Mesendoderm (in vitro differentiated cells): Measurements from ENCODE around the gene ERBB4.
"Not testable (repeated sequence)": the region's sequence is repeated elsewhere in the genome, so short reads cannot be mapped to it uniquely, and the experiment has no call there.

Experiments used
- DNase-seq: peaks from one replicate; pipeline ENCODE4 v3.0.0; 2013
- H2AK5ac ChIP-seq: 2 replicates; pipeline ENCODE4 v1.6.1; 2013; ENCODE audit warnings: low read length, inconsistent platforms
- H2BK120ac ChIP-seq: 2 replicates; pipeline ENCODE4 v1.6.1; 2013; ENCODE audit warnings: low read depth, mild to moderate bottlenecking, low read length, moderate library complexity, mixed read lengths
- H2BK15ac ChIP-seq: replicated peaks from 2 replicates; pipeline ENCODE4 v1.6.1; 2013; ENCODE audit warnings: low read depth, mild to moderate bottlenecking, moderate library complexity
- H2BK5ac ChIP-seq: 2 replicates; pipeline ENCODE4 v1.6.1; 2013; ENCODE audit warnings: low read length, inconsistent platforms
- H3K18ac ChIP-seq: 2 replicates; pipeline ENCODE4 v1.6.1; 2013; ENCODE audit warnings: mild to moderate bottlenecking, low read length, mixed read lengths
- H3K23ac ChIP-seq: one replicate; pipeline ENCODE4 v1.6.1; 2013; ENCODE audit warnings: low read length
- H3K27ac ChIP-seq: 2 replicates; pipeline ENCODE4 v1.5.1; 2013; ENCODE audit warnings: low read depth, mild to moderate bottlenecking, inconsistent platforms, low read length, moderate library complexity
- H3K27me3 ChIP-seq: 2 replicates; pipeline ENCODE4 v1.6.1; 2013; ENCODE audit warnings: low read length, control low read depth, mild to moderate bottlenecking, inconsistent platforms; ENCODE audit not compliant: insufficient read depth, poor library complexity
- H3K36me3 ChIP-seq: 2 replicates; pipeline ENCODE4 v1.6.1; 2013; ENCODE audit warnings: low read length, inconsistent platforms; ENCODE audit not compliant: control insufficient read depth, insufficient read depth
- H3K4ac ChIP-seq: one replicate; pipeline ENCODE4 v1.6.1; 2013; ENCODE audit warnings: low read depth, mild to moderate bottlenecking, low read length, moderate library complexity
- H3K4me1 ChIP-seq: 2 replicates; pipeline ENCODE4 v1.6.1; 2013; ENCODE audit warnings: low read depth, low read length, inconsistent platforms; ENCODE audit not compliant: control insufficient read depth
- H3K4me2 ChIP-seq: 2 replicates; pipeline ENCODE4 v1.6.1; 2013; ENCODE audit warnings: low read length
- H3K4me3 ChIP-seq: 2 replicates; pipeline ENCODE4 v1.5.1; 2013; ENCODE audit warnings: mild to moderate bottlenecking, low read length
- H3K56ac ChIP-seq: one replicate; pipeline ENCODE4 v1.6.1; 2013; ENCODE audit warnings: low read length
- H3K79me1 ChIP-seq: 2 replicates; pipeline ENCODE4 v1.6.1; 2013; ENCODE audit warnings: low read length, inconsistent platforms
- H3K79me2 ChIP-seq: 2 replicates; pipeline ENCODE4 v1.6.1; 2013; ENCODE audit warnings: mild to moderate bottlenecking, low read length; ENCODE audit not compliant: control insufficient read depth, insufficient read depth
- H3K9ac ChIP-seq: 2 replicates; pipeline ENCODE4 v1.6.1; 2013; ENCODE audit warnings: low read length, inconsistent platforms
- H4K5ac ChIP-seq: one replicate; pipeline ENCODE4 v1.6.1; 2013; ENCODE audit warnings: low read length
- H4K8ac ChIP-seq: one replicate; pipeline ENCODE4 v1.6.1; 2013; ENCODE audit warnings: low read depth, mild to moderate bottlenecking, control low read depth, low read length, moderate library complexity
- WGBS: extraction: QIAGEN DNeasy Blood & Tissue Kit; methylation state at CpG from one replicate; pipeline ENCODE4 v1.1.7; 2013; ENCODE audit warnings: low lambda C conversion rate, missing lambda C conversion rate; ENCODE audit not compliant: insufficient coverage; ENCODE audit errors: extremely low coverage; 5-methylcytosine and 5-hydroxymethylcytosine counted together

ERBB4 gene

GRCh38 chr2:212467551-212467950 is 71.1 kb downstream of the ERBB4 start:
- not testable (repeated sequence) for H4K5ac ChIP-seq, DNase-seq, H2AK5ac ChIP-seq, H3K56ac ChIP-seq, H3K27me3 ChIP-seq, H2BK15ac ChIP-seq, H3K4ac ChIP-seq, H3K23ac ChIP-seq, H4K8ac ChIP-seq, H3K18ac ChIP-seq, H2BK5ac ChIP-seq, H3K4me2 ChIP-seq, H3K36me3 ChIP-seq, H3K79me1 ChIP-seq, H3K79me2 ChIP-seq, H3K4me3 ChIP-seq, H3K9ac ChIP-seq, H2BK120ac ChIP-seq, H3K27ac ChIP-seq, H3K4me1 ChIP-seq
- WGBS, result no CpG with 5 or more reads among the region's 2 CpGs

GRCh38 chr2:212465456-212465855 is 73.1 kb downstream of the ERBB4 start:
- Histone ChIP-seq H2AK5ac (no peak overlapping the region), H3K18ac (no peak overlapping the region), H3K23ac (no peak overlapping the region), H3K9ac (no peak overlapping the region), H4K8ac (no peak overlapping the region), H2BK5ac (no peak overlapping the region), H2BK15ac (no peak overlapping the region), H3K27me3 (no peaks in the 10 kb centered on the region), H3K27ac (no peak overlapping the region), H4K5ac (no peak overlapping the region), H3K79me2 (no peaks in the 10 kb centered on the region), H2BK120ac (no peak overlapping the region), H3K36me3 (no peaks in the 10 kb centered on the region), H3K79me1 (no peaks in the 10 kb centered on the region), H3K4me3 (no peak overlapping the region), H3K4me1 (no peaks in the 10 kb centered on the region), H3K4ac (no peak overlapping the region), H3K4me2 (no peak overlapping the region), H3K56ac (no peak overlapping the region)
- DNase-seq, result no peak
- WGBS, result no CpG with 5 or more reads among the region's 1 CpG

- H3K4me3 ChIP-seq, H2BK120ac ChIP-seq, H4K5ac ChIP-seq, H3K56ac ChIP-seq, H3K18ac ChIP-seq, H4K8ac ChIP-seq, H3K23ac ChIP-seq, H2BK5ac ChIP-seq, H3K27me3 ChIP-seq, H2BK15ac ChIP-seq, H3K4me1 ChIP-seq, H3K27ac ChIP-seq, H3K9ac ChIP-seq, H3K79me2 ChIP-seq, H2AK5ac ChIP-seq, H3K4ac ChIP-seq, H3K79me1 ChIP-seq, H3K4me2 ChIP-seq, H3K36me3 ChIP-seq, DNase-seq: not testable (repeated sequence)
- WGBS, result no CpG with 5 or more reads among the region's 4 CpGs
Measured at GRCh38 chr2:212461708-212462107, 76.9 kb downstream of the ERBB4 start.

- Histone ChIP-seq H3K79me1 (no peaks in the 10 kb centered on the region), H3K4me2 (no peak overlapping the region), H2AK5ac (no peak overlapping the region), H3K9ac (no peak overlapping the region), H3K4me1 (no peaks in the 10 kb centered on the region), H3K4ac (no peak overlapping the region), H2BK120ac (no peak overlapping the region), H3K27me3 (no peaks in the 10 kb centered on the region), H2BK15ac (no peak overlapping the region), H3K23ac (no peak overlapping the region), H3K4me3 (no peak overlapping the region), H3K18ac (no peak overlapping the region), H3K27ac (no peak overlapping the region), H2BK5ac (no peak overlapping the region), H3K56ac (no peak overlapping the region), H3K36me3 (no peaks in the 10 kb centered on the region), H3K79me2 (no peaks in the 10 kb centered on the region), H4K8ac (no peak overlapping the region), H4K5ac (no peak overlapping the region)
- no CpG with 5 or more reads among the region's 3 CpGs for WGBS
- no peak for DNase-seq
Measured at GRCh38 chr2:212454149-212454548, 84.5 kb downstream of the ERBB4 start.

- DNase-seq, result peak; percentile 70
- H3K27ac ChIP-seq, result no peak overlapping the region
Measured at GRCh38 chr2:212451786-212452231, 86.8 kb downstream of the ERBB4 start.

GRCh38 chr2:212448698-212449097 is 89.9 kb downstream of the ERBB4 start:
- Histone ChIP-seq H3K23ac (no peak overlapping the region), H3K4me1 (no peaks in the 10 kb centered on the region), H2BK5ac (no peak overlapping the region), H2BK15ac (no peak overlapping the region), H2AK5ac (no peak overlapping the region), H3K4me2 (no peak overlapping the region), H4K8ac (no peak overlapping the region), H3K4me3 (no peak overlapping the region), H3K18ac (no peak overlapping the region), H3K27ac (no peak overlapping the region), H4K5ac (no peak overlapping the region), H2BK120ac (no peak overlapping the region), H3K79me1 (no peaks in the 10 kb centered on the region), H3K9ac (no peak overlapping the region), H3K36me3 (no peaks in the 10 kb centered on the region), H3K27me3 (no peaks in the 10 kb centered on the region), H3K56ac (no peak overlapping the region), H3K79me2 (no peaks in the 10 kb centered on the region), H3K4ac (no peak overlapping the region)
- DNase-seq, result no peak
- no CpG with 5 or more reads among the region's 1 CpG for WGBS

More at GRCh38 chr2:212451786-212452231, 86.8 kb downstream of the ERBB4 start:
- Histone ChIP-seq H4K8ac (no peak overlapping the region), H3K4me2 (no peak overlapping the region), H3K4me3 (no peak overlapping the region), H3K4me1 (no peaks in the 10 kb centered on the region), H3K4ac (no peak overlapping the region), H3K36me3 (no peaks in the 10 kb centered on the region), H3K79me2 (no peaks in the 10 kb centered on the region), H3K23ac (no peak overlapping the region), H2BK120ac (no peak overlapping the region), H3K18ac (no peak overlapping the region), H3K27me3 (no peaks in the 10 kb centered on the region), H4K5ac (no peak overlapping the region), H3K9ac (no peak overlapping the region), H2BK5ac (no peak overlapping the region), H3K79me1 (no peaks in the 10 kb centered on the region), H3K56ac (no peak overlapping the region), H2BK15ac (no peak overlapping the region), H2AK5ac (no peak overlapping the region)
- no CpG with 5 or more reads among the region's 1 CpG for WGBS
